HAP-1 (cell line): ENCODE data around the gene CASP2.
A peak's percentile ranks its signal among the peaks of the same experiment; 100 is the strongest.

Experiments
- DNase-seq, 2 experiments: peaks; one replicate each; pipeline ENCODE4 v3.0.0-alpha.2; 2016 to 2020; ENCODE audit warnings: low spot score in 2 of 2
- H3K27me3 ChIP-seq: fragments of 250-450 bp; sonication (Bioruptor Pico); 2 replicates; pipeline ENCODE4 v1.5.1; 2020; ENCODE audit warnings: low read depth, mild to moderate bottlenecking, moderate library complexity
- H3K36me3 ChIP-seq: fragments of 250-450 bp; sonication (Bioruptor Pico); replicated peaks from 2 replicates; pipeline ENCODE4 v1.5.1; 2020; ENCODE audit warnings: mild to moderate bottlenecking
- H3K4me1 ChIP-seq: fragments of 250-450 bp; sonication (Bioruptor Pico); 2 replicates; pipeline ENCODE4 v1.5.1; 2020; ENCODE audit warnings: mild to moderate bottlenecking
- H3K4me3 ChIP-seq: fragments of 250-450 bp; sonication (Bioruptor Pico); 2 replicates; pipeline ENCODE4 v1.5.1; 2020; ENCODE audit warnings: mild to moderate bottlenecking, moderate library complexity
- H3K9me3 ChIP-seq: fragments of 250-450 bp; sonication (Bioruptor Pico); 2 replicates; pipeline ENCODE4 v1.5.1; 2020; ENCODE audit warnings: mild to moderate bottlenecking, moderate library complexity
- in situ Hi-C: fragments of 300-500 bp; cut with MboI; formaldehyde crosslinking; loops from 3 replicates; pipeline ENCODE4 v1.14.3; 2020; ENCODE audit warnings: low sequenced_read_pairs, inconsistent platforms, mixed read lengths

Gene CASP2

DNA sequence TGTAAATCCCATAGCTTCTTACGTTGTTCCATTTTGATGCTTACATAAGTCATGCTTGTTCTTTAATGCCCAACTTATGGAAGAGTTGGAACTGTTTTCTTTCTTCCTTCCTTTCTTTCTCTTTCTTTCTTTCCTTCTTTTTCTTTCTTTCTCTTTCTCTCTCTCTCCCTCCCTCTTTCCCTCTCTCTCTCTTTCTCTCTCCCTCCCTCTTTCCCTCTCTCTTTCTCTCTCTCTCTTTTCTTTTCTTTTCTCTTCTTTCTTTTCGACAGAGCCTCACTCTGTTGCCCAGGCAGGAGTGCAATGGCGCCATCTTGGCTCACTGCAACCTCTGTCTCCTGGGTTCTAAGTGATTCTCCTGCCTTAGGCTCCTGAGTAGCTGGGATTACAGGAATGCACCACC lies 55.4 kb downstream of the CASP2 start:
- no peak for DNase-seq
- Histone ChIP-seq H3K4me3 (no peak overlapping the region), H3K27me3 (peaks cover 6% of the 10 kb centered on the region), H3K36me3 (no peaks in the 10 kb centered on the region), H3K4me1 (no peaks in the 10 kb centered on the region), H3K9me3 (no peaks in the 10 kb centered on the region)
- in situ Hi-C loops: no loop called here

DNA sequence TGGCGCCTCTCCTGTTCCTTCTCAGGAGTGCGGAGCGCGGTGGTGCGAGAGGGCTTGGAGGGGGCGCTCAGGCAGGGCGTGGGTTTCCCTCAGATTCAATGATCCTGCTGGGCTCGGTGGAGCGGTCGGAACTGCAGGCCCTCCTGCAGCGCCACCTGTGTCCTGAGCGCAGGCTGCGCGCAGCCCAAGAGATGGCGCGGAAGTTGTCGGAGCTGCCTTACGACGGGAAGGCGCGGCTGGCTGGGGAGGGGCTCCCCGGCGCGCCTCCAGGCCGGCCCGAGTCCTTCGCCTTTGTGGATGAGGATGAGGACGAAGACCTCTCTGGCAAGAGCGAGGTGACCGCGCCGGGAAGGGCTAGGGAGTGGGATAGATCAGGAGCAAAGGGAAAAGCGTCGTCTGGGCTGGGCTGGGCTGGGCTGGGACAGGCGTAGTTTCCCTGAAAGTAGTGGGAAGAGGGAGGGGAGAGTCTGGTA lies 57.3 kb downstream of the CASP2 start:
- in situ Hi-C loops: no loop called here
- no peaks in the 10 kb centered on the region for H3K4me1 ChIP-seq
- H3K36me3 ChIP-seq: no peaks in the 10 kb centered on the region
- DNase-seq: peak; percentile 61 to 79
- H3K4me3 ChIP-seq: no peak overlapping the region
- H3K9me3 ChIP-seq: no peaks in the 10 kb centered on the region
- peaks cover 22% of the 10 kb centered on the region for H3K27me3 ChIP-seq

DNA sequence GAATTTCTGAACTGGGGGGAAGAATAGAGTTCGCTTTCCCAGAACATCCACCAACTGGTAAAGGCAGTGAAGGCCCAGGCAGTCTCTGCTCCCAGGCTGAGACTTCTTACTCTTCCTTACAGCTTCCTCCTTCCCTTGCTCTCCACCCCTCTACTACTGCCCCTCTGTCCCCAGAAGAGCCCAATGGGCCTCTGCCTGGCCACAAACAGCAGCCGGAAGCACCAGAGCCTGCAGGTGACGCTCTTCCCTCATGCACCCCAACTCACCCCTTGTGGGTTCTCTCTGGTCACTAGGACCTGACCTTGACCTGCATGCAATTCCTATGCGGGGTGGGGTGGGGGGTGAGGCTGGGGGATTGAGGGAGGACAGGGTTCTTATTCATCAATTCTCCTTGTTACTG lies 57.9 kb downstream of the CASP2 start:
- DNase-seq: no peak
- no peak overlapping the region for H3K4me3 ChIP-seq
- in situ Hi-C loops: no loop called here

DNA sequence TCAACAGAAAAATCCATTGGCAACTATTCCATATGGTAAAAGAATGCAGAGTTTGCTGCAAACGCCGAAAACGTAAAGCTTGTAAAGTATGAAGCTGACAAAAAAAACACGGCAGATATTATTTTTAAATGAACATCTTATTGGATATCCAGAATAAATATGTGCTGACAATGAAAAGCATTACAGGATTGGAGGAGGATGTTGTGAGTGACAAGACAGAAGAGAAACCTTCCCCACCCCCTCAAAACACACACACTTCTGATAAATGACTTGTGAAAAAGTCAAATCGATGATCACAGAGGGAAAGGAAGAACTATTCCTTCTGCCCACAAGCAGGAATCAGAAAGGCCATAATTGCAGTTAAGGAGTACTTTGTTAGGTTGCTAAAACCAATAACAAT lies 59.8 kb downstream of the CASP2 start:
- H3K4me1 ChIP-seq: no peaks in the 10 kb centered on the region
- no peaks in the 10 kb centered on the region for H3K36me3 ChIP-seq
- no peak for DNase-seq
- H3K27me3 ChIP-seq: peaks cover 32% of the 10 kb centered on the region
- no peaks in the 10 kb centered on the region for H3K9me3 ChIP-seq
- in situ Hi-C loops: no loop called here
- H3K4me3 ChIP-seq: no peak overlapping the region

More for the DNA sequence above, 57.9 kb downstream of the CASP2 start:
- no peaks in the 10 kb centered on the region for H3K9me3 ChIP-seq
- peaks cover 25% of the 10 kb centered on the region for H3K27me3 ChIP-seq
- no peaks in the 10 kb centered on the region for H3K36me3 ChIP-seq
- no peaks in the 10 kb centered on the region for H3K4me1 ChIP-seq

DNA sequence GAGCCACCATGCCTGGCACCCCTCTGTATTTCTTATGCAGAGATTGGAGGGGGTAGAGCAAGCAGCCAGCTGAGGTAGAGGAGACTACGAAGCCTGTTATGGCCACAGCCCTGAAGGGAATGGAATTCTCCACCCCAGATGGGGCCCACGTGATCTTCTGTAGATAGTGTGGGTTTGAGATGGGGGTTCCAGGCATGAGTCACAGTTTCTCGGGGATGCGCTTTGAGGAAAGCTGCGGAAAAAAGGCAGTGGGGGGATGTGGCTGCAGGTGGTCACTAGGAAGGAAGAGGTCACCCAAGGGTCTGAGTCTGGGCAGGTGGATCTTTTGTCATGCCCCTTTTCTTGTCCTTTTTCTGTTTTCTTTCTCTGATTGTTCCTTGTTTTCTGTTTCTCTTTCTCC lies 62.9 kb downstream of the CASP2 start:
- in situ Hi-C loops: no loop called here
- Histone ChIP-seq H3K9me3 (no peaks in the 10 kb centered on the region), H3K36me3 (no peaks in the 10 kb centered on the region), H3K27me3 (peaks cover 32% of the 10 kb centered on the region), H3K4me3 (no peak overlapping the region), H3K4me1 (no peaks in the 10 kb centered on the region)
- DNase-seq: no peak

DNA sequence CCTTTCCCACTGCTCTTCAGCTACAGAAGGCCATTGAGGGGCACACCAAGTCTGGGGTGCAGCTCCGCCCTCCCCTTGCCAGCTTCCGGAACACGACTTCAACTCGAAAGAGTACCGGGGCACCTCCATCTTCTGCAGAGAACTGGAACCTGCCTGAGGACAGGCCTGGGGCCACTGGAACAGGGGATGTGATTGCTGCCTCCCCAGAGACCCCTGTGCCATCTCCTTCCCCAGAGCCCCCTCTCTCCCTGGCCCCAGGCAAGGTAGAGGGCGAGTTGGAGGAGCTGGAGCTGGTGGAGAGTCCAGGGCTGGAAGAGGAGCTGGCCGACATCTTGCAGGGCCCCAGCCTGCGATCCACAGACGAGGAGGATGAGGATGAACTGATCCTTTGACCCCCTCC lies 63.4 kb downstream of the CASP2 start:
- DNase-seq: no peak
- in situ Hi-C loops: no loop called here
- peaks cover 32% of the 10 kb centered on the region for H3K27me3 ChIP-seq
- no peaks in the 10 kb centered on the region for H3K9me3 ChIP-seq
- no peak overlapping the region for H3K4me3 ChIP-seq
- H3K4me1 ChIP-seq: no peaks in the 10 kb centered on the region
- no peaks in the 10 kb centered on the region for H3K36me3 ChIP-seq

DNA sequence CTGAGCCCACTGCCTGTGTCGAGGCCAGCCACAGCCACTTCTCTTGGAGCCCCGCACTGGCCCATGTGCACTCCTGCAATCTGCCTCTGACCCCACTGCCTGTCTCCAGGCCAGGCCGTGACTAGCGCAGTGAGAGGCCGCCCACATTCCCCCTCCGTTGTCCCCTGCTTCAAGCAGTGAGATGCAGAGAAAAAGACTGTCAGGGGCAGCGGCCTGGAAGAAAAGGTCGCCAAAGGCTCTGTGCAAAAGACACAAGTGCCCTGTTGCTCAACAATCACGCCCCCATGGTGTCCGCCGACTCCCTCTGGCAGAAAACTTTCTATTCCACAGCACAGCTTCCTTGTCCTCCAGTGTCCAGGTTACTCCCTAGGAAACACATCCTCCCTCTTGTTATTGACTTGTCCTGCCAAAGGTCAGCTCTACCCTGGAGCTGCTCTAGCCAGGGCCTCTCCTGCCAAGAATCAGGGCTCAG lies 64.4 kb downstream of the CASP2 start:
- no peak for DNase-seq
- in situ Hi-C loops: no loop called here
- no peaks in the 10 kb centered on the region for H3K4me1 ChIP-seq

DNA sequence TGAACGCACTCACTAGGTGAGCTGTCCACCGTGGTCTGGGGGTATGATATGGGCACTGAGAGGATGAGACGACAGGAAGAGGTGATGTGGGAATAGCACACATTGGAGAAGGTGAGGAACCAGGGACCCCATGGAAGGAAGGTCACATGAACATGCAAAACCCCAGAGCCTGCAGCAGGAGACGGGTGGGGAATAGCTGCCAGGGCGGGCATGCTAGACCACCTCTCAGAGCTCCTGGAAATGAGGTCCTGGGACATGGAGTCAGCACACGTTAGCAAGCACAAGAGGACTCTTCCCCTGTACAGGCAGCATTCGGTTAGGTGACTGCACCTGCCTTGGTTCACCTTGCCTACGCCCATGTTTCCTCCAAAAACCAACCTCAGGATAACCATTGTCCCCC lies 66.2 kb downstream of the CASP2 start:
- Histone ChIP-seq H3K4me3 (no peak overlapping the region), H3K9me3 (no peaks in the 10 kb centered on the region), H3K36me3 (no peaks in the 10 kb centered on the region), H3K4me1 (no peaks in the 10 kb centered on the region), H3K27me3 (peaks cover 19% of the 10 kb centered on the region)
- no peak for DNase-seq
- in situ Hi-C loops: no loop called here

More for the DNA sequence above, 64.4 kb downstream of the CASP2 start:
- Histone ChIP-seq H3K27me3 (peaks cover 32% of the 10 kb centered on the region), H3K36me3 (no peaks in the 10 kb centered on the region), H3K4me3 (no peak overlapping the region), H3K9me3 (no peaks in the 10 kb centered on the region)

DNA sequence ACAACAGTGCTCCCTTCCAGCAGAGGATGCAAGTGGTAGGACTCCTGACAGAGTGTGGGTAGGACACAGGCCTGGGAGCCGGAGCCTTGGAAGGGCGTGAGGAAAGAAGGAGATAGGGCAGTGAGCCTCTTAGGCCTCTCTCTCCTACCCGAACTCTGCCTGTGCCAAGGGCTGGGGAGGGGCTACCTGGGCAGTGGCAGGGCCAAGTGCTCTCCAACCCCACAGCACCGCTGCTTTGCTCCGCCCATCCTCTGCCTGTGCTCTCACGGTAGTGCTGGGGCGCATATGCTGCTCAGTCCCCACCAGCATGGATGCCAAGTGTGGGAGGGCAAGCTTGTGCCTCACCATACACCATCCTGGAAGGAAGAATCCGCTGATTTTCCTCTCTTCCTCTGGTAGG lies 66.8 kb downstream of the CASP2 start:
- Histone ChIP-seq H3K4me1 (no peaks in the 10 kb centered on the region), H3K36me3 (no peaks in the 10 kb centered on the region), H3K4me3 (no peak overlapping the region), H3K9me3 (no peaks in the 10 kb centered on the region), H3K27me3 (peaks cover 16% of the 10 kb centered on the region)
- in situ Hi-C loops: no loop called here
- no peak for DNase-seq

DNA sequence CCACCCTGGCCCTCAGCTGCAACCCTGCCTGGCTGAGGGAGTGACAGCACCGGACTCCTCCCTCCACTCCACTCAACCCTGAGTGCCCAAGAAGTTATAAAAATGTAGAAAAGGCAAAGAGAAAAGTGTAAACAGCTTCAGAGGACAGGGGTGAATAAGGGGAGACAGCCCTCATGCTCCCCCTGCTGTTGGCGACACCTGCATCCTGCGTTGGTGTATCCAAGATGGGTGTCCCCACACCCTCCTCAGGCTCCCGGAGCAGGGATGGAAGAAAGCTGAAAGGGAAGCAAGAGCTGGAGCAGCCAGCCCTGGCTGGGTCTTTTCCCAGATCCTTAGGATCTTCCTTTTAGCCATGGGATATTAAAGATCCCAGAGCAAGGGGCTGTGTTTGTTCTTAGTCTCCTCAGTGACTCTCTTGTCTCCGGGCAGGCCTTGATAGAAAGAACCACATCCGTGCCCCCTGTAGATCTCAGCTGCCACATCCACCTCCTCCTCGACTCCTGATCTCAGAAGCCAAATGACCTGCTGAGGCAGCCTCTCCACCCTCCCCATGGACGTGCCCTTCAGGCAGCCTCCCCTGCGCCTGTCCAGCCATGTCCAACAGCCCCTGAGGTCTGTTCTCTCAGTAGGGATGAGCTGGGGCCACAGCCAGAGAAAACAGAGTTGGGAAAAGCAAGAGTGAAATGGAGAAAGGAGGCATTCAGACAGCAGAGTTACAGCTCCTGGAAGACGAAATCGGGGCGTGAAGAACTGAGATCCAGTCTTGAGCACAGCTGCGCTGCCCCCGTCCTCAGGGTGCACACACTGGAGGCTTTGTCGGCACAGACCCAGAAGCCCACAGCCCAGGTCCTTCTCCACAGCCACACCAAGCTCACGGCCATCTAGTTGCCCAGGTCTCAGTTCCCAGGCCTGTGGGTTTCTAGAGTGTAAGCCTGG lies 67.6 kb downstream of the CASP2 start:
- Histone ChIP-seq H3K4me3 (no peak overlapping the region), H3K4me1 (no peaks in the 10 kb centered on the region), H3K36me3 (no peaks in the 10 kb centered on the region), H3K9me3 (no peaks in the 10 kb centered on the region), H3K27me3 (peaks cover 10% of the 10 kb centered on the region)
- DNase-seq: no peak
- in situ Hi-C loops: no loop called here

DNA sequence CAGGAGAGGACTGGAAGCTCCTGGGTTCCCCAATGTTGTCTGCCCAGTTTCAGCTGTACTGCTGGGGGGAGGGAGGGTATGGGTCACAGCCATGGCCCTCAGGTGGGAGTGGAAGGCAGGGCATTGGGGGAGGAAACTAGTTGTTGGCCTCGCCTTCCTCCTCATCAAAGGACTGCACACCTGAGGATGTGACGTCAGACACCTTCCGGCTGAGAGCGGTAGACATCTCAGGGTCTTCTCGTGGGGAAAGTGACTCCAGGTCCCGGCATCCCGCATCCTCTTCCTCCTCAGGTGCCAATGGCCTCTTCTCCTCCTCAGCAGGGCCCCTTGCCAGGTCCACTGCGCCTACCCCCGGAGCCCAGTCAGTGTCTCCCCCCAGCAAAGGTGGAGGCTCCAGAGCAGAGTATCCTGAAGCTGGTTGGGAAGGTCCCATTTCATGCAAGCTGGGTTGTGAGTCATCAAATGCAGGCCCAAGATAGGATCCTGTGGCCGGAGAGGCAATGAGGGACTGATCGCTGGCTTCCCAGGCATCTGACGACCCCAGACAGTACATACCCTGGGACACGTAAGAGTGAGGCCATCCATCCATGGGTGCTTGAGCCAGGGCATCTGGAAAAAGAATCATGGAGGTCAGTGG lies 68.4 kb downstream of the CASP2 start:
- Histone ChIP-seq H3K4me1 (no peaks in the 10 kb centered on the region), H3K9me3 (no peaks in the 10 kb centered on the region), H3K4me3 (no peak overlapping the region), H3K27me3 (peaks cover 2% of the 10 kb centered on the region; the same call in 1 of the 2 replicates), H3K36me3 (no peaks in the 10 kb centered on the region)
- DNase-seq: no peak
- in situ Hi-C loops: no loop called here
